HG02885 (cell line): ENCODE results near the gene N4BP2L1.

Experiments used
- ATAC-seq: cut with Tn5 transposase; IDR thresholded peaks from one replicate; pipeline ENCODE4 v1.9.1; 2021; ENCODE audit warnings: mild to moderate bottlenecking; ENCODE audit not compliant: unreplicated experiment, poor library complexity

The N4BP2L1 gene

GRCh38 chr13:32438871-32439270 lies 10.9 kb upstream of the N4BP2L1 start:
- no peak for ATAC-seq

DNA sequence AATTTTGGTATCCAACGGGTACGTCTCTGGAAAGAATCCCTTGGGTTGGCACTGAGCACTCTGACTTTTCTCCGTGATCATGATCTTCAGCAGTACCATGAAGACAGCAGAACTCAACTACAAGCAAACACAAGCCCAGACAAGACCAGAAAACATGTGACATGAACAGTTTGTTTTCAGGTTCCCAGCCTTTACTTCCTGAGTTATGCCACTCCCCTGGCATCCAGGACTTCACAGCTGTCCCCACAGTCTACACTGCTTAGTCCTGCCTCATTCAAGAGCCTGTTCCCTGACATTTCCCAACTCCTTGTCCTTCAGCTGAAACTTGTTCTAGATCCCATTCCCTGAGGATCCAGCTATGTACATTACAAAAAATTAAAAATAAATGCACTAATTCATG lies 4.9 kb upstream of the N4BP2L1 start:
- ATAC-seq = no peak

DNA sequence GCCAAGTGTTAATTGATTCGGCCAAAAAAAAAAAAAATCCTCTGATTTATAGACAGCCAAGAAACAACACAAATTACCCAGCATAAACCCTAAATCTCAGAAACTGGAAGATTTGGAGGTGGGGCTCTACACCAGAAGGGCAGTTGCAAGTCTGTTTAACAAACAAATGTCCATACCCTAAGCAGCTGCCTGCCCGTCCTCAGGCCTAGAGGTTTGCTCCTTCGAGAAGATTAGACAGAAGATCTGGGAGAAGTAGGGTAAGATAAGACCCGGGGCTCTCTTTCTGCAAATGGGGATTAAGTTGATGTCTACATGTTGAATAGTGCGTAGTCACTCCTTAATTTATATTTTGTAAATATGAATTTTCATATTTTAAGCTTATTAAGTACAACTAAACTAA lies 3.4 kb upstream of the N4BP2L1 start:
- no peak for ATAC-seq

GRCh38 chr13:32430018-32430747 lies 2.3 kb upstream of the N4BP2L1 start:
- no peak for ATAC-seq

GRCh38 chr13:32429433-32429909 lies 1.5 kb upstream of the N4BP2L1 start:
- ATAC-seq = no peak

GRCh38 chr13:32428581-32429432 lies 877 bp upstream of the N4BP2L1 start:
- no peak for ATAC-seq

GRCh38 chr13:32426990-32427851 lies 709 bp downstream of the N4BP2L1 start:
- peak; percentile 19 for ATAC-seq

- ATAC-seq = peak; percentile 40
These were observed 1.5 kb downstream of the N4BP2L1 start for GRCh38 chr13:32426191-32426989.

DNA sequence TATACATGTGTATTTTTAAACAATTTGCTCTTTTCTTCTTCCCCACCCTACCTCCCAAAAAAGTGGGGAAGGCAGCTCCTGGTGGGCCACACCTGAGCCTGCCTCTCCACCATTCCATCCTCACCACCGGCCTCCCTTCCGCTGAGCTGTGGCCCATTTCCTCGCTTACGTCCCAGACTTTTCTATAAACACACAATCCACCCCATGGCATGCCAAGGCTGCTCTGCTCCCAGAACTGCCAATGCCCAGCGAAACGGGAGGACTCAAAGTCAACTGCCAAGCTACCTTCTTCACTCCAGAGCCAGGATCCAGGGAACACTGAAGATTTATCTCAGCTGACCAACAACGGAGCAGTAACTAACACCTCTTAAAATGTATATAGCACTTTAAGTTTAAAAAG lies 2.8 kb downstream of the N4BP2L1 start:
- no peak for ATAC-seq

- no peak for ATAC-seq
These were observed 4.3 kb downstream of the N4BP2L1 start for GRCh38 chr13:32423592-32423991.

DNA sequence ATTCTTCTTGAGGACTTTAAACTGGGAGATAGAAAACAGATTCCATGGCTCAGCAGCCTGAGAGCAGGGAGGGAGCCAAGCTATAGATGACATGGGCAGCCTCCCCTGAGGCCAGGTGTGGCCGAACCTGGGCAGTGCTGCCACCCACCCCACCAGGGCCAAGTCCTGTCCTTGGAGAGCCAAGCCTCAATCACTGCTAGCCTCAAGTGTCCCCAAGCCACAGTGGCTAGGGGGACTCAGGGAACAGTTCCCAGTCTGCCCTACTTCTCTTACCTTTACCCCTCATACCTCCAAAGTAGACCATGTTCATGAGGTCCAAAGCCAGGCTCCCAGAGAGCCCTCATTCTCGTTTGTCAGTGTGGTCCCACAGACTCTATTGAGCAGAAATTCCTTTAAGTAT lies 8.1 kb downstream of the N4BP2L1 start:
- no peak for ATAC-seq

DNA sequence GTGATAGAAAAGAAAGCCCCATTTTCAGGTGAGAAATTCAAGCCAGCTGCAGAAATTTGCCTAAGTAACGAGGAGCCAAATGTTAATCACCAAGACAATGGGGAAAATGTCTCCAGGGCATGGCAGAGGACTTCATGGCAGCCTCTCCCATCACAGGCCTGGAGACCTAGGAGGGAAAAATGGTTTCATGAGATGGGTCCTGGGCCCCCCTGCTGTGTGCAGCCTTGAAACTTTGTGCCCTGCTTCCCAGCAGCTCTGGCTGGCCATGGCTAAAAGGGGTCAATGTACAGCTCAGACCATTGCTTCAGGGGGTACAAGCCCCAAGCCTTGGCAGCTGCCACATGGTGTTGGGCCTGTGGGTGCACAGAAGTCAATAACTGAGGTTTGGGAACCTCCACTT lies 9.9 kb downstream of the N4BP2L1 start:
- no peak for ATAC-seq

GRCh38 chr13:32415019-32415418 lies 12.9 kb downstream of the N4BP2L1 start:
- no peak for ATAC-seq

DNA sequence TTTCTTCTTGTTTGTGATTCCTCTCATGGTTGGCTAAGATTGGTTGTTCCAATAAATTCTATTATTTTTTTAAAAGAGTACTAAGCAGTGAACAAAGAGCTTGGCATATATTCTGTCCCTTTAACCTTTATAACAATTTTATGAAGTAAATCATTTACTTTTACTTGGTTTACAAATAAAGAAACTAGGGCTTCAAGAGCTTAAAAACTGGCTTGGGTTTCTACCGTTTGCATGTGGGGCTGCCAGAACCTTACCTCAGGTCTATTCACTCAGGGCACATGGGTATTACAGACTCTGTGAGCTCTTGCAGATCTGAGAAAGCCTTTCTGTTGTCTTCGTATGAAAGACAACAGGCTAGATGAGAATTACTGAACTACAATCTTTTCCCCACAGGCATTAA lies 13.3 kb downstream of the N4BP2L1 start:
- ATAC-seq = no peak

DNA sequence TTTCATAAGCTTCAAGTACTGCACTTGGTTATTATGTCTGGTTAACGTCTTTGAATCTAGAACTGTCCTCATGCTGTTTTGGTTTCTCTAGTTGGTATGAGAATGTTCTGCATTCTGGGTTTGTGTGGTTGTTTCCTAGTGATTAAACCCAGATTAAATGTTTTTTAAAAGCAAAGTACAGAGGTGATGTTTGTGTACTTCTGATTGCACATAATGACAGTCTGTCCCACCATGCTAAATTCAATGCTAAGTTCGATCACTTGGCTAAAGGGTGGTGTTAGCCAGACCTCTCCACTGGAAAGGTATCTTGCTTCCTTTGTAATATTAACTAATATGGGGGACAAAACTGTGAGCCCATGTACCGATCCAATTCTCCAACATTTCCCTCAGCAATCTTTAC lies 14.6 kb downstream of the N4BP2L1 start:
- ATAC-seq = no peak

DNA sequence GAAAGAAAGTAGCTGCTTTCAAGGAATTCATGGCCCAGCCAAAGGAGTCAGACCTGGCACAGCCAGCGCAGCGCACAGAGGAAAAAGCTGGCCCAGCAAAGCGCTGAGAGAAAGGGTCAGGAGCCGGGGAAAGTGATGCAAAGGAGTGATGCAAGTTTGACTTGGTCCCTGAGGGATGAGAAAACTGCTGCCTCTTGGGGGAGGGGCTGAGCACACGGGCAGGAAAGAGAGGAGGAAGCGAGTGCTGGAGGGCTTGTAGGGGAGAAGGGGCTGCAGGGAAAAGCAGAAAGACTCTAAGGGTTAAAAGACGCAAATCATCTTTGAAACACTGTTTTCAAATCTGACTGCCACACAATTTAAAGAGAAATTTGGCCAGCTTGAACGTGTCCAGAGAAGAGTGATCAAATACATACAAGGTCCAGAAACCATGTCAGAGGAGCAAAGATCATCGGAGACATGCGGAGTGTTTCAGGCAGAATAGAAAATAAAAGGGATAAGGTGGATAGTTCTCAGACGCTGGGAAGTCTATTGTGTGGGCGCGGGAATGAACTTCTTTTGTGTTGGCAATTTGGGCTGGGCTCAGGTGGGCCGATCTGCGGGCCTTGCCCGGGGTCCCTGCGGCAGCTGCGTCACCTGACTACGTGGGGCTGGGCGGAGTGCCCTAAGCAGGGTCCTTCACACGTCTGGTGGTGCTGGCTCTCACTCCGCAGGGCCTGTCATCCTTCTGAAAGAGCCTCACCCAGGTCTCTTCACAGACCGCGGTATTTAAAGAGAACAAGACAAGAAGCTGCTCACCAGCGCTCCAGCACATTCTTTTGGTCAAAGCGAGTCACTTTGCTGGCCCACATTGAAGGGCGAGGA lies 18.1 kb downstream of the N4BP2L1 start:
- no peak for ATAC-seq

DNA sequence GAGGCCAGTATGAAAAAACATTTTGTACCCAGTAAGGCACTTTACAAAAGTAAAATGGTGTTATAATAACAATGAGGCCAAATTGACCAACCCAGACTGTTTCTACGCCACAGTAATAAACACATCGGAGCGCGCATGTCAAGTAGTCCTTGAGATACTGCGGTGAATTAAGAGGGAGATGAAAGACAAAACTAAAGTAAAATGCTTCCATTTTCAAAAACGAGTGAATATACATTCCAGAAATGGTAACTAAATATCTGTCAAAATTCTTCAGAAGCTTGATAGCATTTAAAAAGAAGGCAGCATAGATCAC lies 19.0 kb downstream of the N4BP2L1 start:
- ATAC-seq = no peak

- peak; percentile 9 for ATAC-seq
These were observed 19.5 kb downstream of the N4BP2L1 start for GRCh38 chr13:32408296-32409000.
